CD4-positive, alpha-beta T cell treated with Interferon alpha-2 for 1 hour (primary cell): ENCODE measurements around the gene PLEKHB1.

Experiments used
- DNase-seq, 2 donors: peaks; one replicate each; pipeline ENCODE4 v3.0.0-alpha.2; 2020 to 2022

Gene PLEKHB1

DNA sequence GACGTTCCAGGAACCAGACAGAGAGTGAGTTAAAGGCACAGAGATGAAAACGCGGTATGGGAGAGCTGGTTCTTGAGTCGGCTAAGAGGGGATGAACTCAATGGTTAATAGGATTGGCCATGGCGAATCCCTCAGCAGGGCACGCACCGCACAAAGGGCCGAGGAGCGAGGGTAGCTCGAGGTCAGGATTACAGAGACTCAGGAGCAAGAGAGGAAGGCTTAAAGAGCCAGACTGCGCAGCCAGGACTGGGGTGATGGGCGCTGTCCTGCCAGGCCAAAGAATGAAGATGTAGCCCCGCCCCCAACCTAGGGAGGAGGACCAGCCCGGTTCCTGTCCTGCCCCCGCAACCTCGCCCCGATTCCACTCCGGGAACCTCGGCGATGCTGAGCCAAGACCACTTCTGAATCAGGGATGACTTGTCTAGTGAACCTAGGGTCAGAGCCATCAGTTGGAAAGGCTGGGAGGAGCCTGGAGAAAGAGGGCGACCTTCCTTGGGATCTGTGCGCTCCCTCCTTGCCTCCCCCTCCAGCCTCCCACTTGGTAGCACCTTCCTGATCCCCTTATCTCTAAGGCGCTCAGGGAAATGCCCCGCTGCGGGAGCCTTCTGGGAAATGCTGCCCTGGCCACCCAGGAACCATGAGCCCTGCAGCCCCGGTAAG is at the start of gene PLEKHB1:
TSS of gene PLEKHB1 (plus strand) at position 610 of the 660 bp plus-strand sequence. CDS start at position 638, 28 bp downstream.
- no peak for DNase-seq

DNA sequence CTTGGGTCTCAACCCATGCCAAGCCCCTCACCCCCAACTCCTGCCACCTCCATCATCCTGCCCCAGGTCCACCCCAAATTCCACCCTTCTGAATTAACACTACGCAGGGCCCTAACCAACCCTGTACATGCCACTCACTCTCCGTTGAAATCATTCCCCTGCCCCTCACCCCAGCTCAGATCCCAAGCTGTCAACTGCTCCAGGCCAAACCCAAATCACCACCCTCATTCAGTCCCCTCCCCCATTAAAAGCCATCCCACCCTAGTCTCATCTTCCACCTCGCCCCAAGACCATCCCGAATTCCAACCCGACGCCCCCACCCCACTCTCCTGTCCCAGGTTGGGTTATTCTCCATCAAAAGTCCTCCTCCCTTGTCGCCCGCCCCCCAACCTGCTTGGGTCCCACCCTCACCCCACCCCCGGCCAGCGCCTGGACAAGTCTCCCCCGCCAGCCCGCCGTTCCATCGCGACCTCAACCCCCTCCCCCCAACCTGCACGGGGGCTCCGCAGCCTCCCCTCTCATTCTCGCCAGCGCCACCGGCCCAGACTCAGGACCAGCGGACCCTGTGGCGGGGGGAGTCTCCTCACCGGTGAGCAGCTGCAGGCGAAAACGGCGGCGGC is 48.9 kb upstream of the PLEKHB1 start:
- DNase-seq: no peak

DNA sequence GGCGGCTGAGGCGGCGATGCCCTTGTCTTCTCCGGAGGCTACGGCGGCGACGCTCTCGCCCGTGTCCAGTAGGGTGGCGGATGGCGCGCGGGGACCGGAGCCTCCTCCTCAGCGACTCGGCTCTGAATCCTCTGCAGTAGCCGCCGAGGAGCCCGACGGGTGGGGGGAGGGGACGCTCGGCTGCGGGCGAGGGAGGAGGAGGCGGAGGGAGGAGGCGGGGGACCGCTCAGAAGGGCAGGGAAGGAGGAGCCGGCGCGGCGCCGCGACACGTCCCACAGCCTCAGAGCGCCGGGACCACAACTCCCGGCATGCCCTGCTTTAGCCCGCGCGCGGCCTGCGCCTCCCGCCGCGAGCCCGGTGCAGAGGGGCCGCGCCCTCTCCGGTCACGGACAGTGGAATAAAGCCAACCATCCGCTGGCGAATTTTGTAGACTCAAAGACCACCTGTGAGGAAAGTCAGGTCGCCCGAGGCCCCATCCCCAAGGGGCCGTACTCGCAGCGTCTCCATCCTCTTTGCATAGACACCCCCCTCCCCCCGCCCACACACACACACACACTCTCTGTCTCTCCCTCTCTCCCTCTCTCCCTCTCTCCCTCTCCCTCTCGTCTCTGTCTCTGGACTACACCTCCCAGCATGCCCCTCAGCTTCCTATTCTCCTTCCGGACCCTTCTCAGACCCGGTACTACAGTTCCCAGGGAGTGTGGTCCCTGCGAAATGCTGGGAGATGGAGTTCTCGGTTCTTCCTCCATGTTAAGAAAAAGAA is 48.2 kb upstream of the PLEKHB1 start, which contains the start of gene FAM168A:
TSS of gene FAM168A (minus strand) at position 157 of the 763 bp plus-strand sequence. CDS start 129,638 bp downstream, outside the sequence.
- DNase-seq: peak; percentile 94 to 95

DNA sequence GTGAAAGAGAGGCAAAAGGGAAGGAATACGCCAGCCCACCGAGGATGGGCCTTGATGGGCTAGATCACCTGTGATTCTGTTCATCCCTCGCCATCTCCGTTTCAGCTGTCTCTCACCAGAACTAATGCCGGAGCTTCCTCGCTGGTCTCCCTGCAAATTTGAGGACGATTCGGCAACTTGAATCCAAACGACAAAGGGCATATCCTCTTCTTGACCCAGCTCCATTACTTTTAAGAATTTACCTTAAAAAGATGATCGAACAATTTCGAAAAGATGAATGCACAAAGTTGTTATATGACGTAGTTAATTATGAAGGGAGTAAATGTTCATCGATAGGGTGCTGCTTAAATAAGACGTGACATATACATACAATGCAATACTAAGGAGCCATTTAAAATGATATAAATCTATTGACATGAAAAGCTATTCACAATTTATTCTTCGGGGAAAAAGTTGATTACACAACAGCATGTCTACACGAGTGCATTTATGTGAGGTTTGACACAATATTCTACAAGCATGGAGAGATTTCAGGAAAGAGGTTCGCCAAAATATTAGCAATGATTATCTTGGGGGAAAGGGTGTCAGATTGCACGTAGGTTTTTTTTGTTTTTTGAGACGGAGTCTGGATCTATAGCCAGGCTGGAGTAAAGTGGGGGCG is 47.5 kb upstream of the PLEKHB1 start:
- DNase-seq: no peak

GRCh38 chr11:73612601-73613140 is 33.7 kb upstream of the PLEKHB1 start:
- no peak for DNase-seq

DNA sequence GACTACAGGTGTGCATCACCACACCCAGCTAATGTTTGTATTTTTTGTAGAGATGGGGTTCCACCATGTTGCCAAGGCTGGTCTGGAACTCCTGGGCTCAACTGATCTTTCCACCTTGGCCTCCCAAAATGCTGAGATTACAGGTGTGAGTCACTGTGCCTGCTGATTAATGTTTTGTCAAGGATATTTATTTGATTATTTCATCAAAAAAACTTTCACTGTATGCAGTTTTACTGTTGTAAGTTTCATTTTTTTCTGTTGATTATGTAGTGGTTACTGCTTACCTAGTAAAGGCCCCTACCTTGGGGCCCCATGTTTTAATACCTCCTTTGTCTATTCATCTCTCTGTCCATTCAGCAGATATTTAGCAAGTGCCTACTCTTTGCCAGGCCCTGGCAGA is 31.8 kb upstream of the PLEKHB1 start:
- no peak for DNase-seq

- no peak for DNase-seq
Measured at GRCh38 chr11:73622926-73623593, 23.3 kb upstream of the PLEKHB1 start.

DNA sequence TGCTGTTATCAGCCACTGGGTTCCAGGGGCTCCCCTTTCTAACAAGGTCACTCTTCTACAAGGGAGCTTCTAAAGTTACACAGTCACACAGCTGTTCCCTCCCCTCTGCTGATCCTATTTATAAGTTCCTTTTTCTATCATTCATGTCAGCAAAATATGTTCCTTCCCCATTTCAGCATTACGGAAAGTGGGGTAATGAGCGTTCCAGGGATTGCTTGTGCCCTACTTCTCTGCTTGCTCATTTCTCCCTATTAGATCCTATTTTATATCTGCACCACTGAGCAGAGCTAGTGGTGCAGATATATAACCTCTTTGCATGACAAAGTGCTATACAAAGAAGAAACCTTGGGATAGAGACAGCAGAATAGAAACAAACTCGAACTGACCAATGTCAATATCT is 22.7 kb upstream of the PLEKHB1 start:
- DNase-seq: peak in 1 of 2 donors; percentile 13

GRCh38 chr11:73625696-73626318 is 20.6 kb upstream of the PLEKHB1 start:
- DNase-seq: peak; percentile 66 to 79

DNA sequence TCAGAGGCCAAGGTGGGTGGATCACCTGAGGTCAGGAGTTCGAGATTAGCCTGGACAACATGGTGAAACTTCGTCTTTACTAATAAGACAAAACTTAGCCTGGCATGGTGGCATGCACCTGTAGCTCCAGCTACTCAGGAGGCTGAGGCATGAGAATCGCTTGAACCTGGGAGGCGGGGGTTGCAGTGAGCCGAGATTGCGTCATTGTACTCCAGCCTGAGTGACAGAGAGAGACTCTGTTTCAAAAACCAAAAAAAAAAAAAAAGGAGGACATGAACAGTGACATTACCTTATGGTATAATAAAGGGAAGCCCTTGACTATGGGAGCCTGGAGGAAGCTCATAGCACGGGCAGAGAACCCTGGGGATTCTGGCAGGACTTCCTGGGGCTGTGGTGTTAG is 16.5 kb upstream of the PLEKHB1 start:
- DNase-seq: no peak

GRCh38 chr11:73632996-73633395 is 13.4 kb upstream of the PLEKHB1 start:
- no peak for DNase-seq

DNA sequence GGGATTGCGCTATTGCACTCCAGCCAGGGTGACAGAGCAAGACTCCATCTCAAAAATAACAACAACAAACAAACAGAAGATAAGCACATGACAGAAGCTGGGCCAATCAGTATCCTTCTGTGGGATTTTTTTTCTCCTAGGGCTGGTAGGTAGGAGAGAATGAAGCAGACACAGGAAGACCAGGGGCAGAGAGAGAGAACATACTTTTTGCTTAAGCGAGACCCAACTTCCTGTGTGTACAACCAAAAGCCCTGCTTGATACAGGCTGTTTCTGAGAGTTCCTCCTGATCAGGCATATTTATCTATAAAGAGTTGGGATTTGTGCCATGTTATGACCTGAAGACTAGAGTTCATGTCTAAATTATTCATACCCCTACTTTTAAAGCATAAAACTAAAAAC is 12.4 kb upstream of the PLEKHB1 start:
- no peak for DNase-seq

DNA sequence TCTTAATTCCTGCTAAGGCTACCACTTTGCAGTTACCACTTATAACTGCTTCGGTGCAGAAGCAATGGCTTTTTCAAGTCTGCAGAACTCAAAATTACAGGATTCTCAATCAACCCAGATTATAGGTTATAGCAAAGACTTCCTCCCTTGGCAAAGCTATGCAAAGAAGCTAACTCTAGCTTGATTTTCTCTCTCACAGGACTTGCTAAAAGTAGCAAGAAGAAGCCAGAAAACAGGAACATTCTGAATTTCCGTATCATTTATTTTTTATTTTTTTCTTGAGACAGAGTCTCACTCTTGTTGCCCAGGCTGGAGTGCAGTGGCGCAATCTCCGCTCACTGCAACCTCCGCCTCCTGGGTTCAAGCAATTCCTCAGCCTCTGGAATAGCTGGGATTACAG is 10.7 kb upstream of the PLEKHB1 start:
- no peak for DNase-seq

- DNase-seq: no peak
Measured at GRCh38 chr11:73636249-73636648, 10.1 kb upstream of the PLEKHB1 start.

- DNase-seq: no peak
Measured at GRCh38 chr11:73637012-73637411, 9.4 kb upstream of the PLEKHB1 start.

- DNase-seq: no peak
Measured at GRCh38 chr11:73640592-73640991, 5.8 kb upstream of the PLEKHB1 start.

- DNase-seq: no peak
Measured at GRCh38 chr11:73641668-73642067, 4.7 kb upstream of the PLEKHB1 start.

- DNase-seq: no peak
Measured at GRCh38 chr11:73645121-73645969, 1.0 kb upstream of the PLEKHB1 start.

GRCh38 chr11:73647459-73648100 is 1.2 kb downstream of the PLEKHB1 start:
- peak; percentile 96 to 97 for DNase-seq

DNA sequence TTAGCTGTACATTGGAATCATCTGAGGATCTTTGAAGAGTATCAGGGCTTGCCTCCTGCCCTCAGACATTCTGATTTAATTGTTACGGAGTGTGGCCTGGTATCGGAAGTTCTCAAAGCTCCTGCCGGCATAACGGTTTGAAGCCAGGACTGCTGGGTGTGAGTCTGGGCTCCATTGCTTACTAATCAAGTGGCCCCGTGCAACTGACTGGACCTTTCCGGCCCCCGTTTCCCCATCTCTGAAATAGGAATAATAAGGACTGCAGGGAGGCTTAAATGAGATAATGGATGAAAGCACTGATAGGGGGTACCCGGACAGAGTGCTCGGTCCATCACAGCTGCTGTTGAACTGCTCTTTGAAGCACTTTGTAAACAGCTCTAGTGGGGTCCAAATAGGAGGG is 1.7 kb downstream of the PLEKHB1 start:
- no peak for DNase-seq
